WTC11 (cell line): Measurements from ENCODE around the gene SH3PXD2A. TPM values are rescaled to one million over a fixed set of nuclear protein-coding genes. Genes with fewer than 3 reads are reported as not detected.
A peak's percentile ranks its signal among the peaks of the same experiment; 100 is the strongest.

Experiments used
- ATAC-seq: fragments of 200-7000 bp; cut with Tn5 transposase; 2 replicates; pipeline ENCODE4 v1.10.0; 2021; ENCODE audit warnings: mild to moderate bottlenecking, moderate library complexity
- CTCF ChIA-PET: fragments of 300-600 bp; sonication (Branson Sonifier 250); formaldehyde crosslinking; loops from one replicate; lab custom pipeline; 2021; ENCODE audit warnings: antibody characterized with exemption; lab: Charles Lee
- POLR2A ChIA-PET: fragments of 350-600 bp; sonication (Branson Sonifier 250); formaldehyde crosslinking; loops from one replicate; lab custom pipeline; 2021; ENCODE audit warnings: antibody characterized with exemption; lab: Charles Lee
- DNase-seq: peaks from one replicate; pipeline ENCODE4 v3.0.0; 2021; ENCODE audit warnings: low spot score
- H3K27ac Mint-ChIP-seq: 2 replicates; pipeline ENCODE4 v1.8.0; 2021; ENCODE audit warnings: mixed read lengths
- H3K27me3 Mint-ChIP-seq: 2 replicates; pipeline ENCODE4 v1.8.0; 2021; ENCODE audit warnings: low read depth, mild to moderate bottlenecking, moderate library complexity, mixed read lengths
- H3K36me3 Mint-ChIP-seq: 2 replicates; pipeline ENCODE4 v1.8.0; 2021; ENCODE audit warnings: mixed read lengths
- H3K4me1 Mint-ChIP-seq: 2 replicates; pipeline ENCODE4 v1.8.0; 2022; ENCODE audit warnings: mixed read lengths
- H3K4me3 Mint-ChIP-seq: 2 replicates; pipeline ENCODE4 v1.8.0; 2021; ENCODE audit warnings: mild to moderate bottlenecking, moderate library complexity, mixed read lengths
- H3K9me3 Mint-ChIP-seq: 2 replicates; pipeline ENCODE4 v1.8.0; 2021; ENCODE audit warnings: mixed read lengths
- CBFB ChIP-seq: sonication (generic); formaldehyde crosslinking; IDR thresholded peaks from 2 replicates; pipeline ENCODE4 v1.8.1; 2022; ENCODE audit warnings: mild to moderate bottlenecking, low read depth, missing genetic modification reagents
- GTF2I ChIP-seq: fragments of 250-450 bp; sonication (Bioruptor Pico); conservative IDR thresholded peaks from 2 replicates; pipeline ENCODE4 v1.4.0; 2021; ENCODE audit warnings: mild to moderate bottlenecking
- ZBTB21 ChIP-seq: sonication (generic); formaldehyde crosslinking; IDR thresholded peaks from 2 replicates; pipeline ENCODE4 v1.8.1; 2023; ENCODE audit warnings: mild to moderate bottlenecking, missing genetic modification reagents, borderline replicate concordance
- ZNF423 ChIP-seq: fragments of 250-450 bp; sonication (Bioruptor Pico); IDR thresholded peaks from 2 replicates; pipeline ENCODE4 v2.1.2; 2022; ENCODE audit warnings: mild to moderate bottlenecking, moderate library complexity
- total RNA-seq: library from RNA; stranded (reverse); gene quantifications from 3 replicates; pipeline ENCODE4 v1.2.3, GENCODE V29; 2021
- TF ChIP-seq, protein P1 (sequence below): fragments of 250-450 bp; sonication (Bioruptor Pico); IDR thresholded peaks from 2 replicates; pipeline ENCODE4 v1.9.0; 2021; ENCODE audit warnings: mild to moderate bottlenecking, borderline replicate concordance
- TF ChIP-seq, protein P2 (sequence below): sonication (generic); formaldehyde crosslinking; IDR thresholded peaks from 2 replicates; pipeline ENCODE4 v1.8.0; 2023; ENCODE audit warnings: missing genetic modification reagents, mild to moderate bottlenecking, borderline replicate concordance
- TF ChIP-seq, protein P3 (sequence below): sonication (generic); formaldehyde crosslinking; IDR thresholded peaks from 2 replicates; pipeline ENCODE4 v1.8.1; 2023; ENCODE audit warnings: mild to moderate bottlenecking, missing genetic modification reagents, moderate library complexity
- TF ChIP-seq, protein P4 (sequence below): sonication (generic); formaldehyde crosslinking; IDR thresholded peaks from 2 replicates; pipeline ENCODE4 v1.8.1; 2022; ENCODE audit warnings: low read depth, missing genetic modification reagents, borderline replicate concordance
- TF ChIP-seq, protein P5 (sequence below): sonication (generic); formaldehyde crosslinking; IDR thresholded peaks from 2 replicates; pipeline ENCODE4 v1.8.1; 2023; ENCODE audit warnings: mild to moderate bottlenecking, missing genetic modification reagents, borderline replicate concordance
- TF ChIP-seq, protein P6 (sequence below): fragments of 250-450 bp; sonication (Bioruptor Pico); conservative IDR thresholded peaks from 2 replicates; pipeline ENCODE4 v1.9.0; 2021; ENCODE audit warnings: mild to moderate bottlenecking
- TF ChIP-seq, protein P7 (sequence below): sonication (generic); formaldehyde crosslinking; IDR thresholded peaks from 2 replicates; pipeline ENCODE4 v1.8.0; 2023; ENCODE audit warnings: missing genetic modification reagents
- TF ChIP-seq, protein P8 (sequence below): sonication (generic); formaldehyde crosslinking; conservative IDR thresholded peaks from 2 replicates; pipeline ENCODE4 v1.8.1; 2022; ENCODE audit warnings: mild to moderate bottlenecking, missing genetic modification reagents
- TF ChIP-seq, protein P9 (sequence below): sonication (generic); formaldehyde crosslinking; IDR thresholded peaks from 2 replicates; pipeline ENCODE4 v1.8.1; 2023; ENCODE audit warnings: mild to moderate bottlenecking, missing genetic modification reagents

SH3PXD2A gene
- total RNA-seq, 1 experiment from 2014 or later, result 15.7 TPM

DNA sequence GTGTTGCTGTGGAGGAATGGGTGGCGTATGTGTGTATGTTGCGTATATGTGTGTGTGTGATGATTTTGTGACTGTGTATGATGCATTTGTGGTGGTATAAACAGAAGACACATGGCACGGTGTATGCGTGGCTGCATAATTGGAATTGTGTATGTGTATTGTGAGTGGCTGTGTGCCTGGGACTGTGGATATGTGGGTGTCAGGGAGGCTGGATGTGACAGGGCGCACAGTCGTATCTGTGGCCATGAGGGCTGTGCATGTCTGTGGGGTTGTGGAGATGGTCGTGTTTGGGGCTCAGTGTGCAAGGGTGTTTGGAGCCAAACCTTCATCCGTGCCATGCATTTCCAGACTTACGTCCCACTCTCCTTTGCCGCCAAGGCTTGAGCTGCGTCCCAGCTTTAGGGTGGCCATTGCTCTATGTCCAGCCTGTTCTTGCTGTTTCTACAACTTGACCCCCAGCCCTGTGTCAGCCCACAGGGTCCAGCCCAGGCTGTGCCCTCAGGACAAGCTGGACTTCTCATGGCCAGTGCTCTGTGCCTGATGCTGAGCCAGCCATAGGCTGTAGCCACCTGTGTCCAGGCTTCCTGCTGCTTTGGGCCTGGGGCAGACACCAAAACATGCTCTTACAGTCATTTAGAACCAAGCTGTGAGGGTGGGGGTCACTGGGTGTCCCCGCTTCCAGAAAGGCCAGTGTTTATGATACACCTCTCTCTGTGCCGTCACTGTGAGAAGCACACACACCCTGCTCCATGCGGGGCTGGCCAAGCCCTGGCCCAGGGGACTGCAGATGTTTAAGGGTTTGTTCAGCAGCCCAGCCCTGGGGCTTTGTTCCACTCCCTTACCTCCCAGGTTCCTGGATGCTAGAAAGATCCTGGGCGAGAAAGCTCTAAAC is 234.2 kb downstream of the SH3PXD2A start (continued):
- TF ChIP-seq, protein P1, sequence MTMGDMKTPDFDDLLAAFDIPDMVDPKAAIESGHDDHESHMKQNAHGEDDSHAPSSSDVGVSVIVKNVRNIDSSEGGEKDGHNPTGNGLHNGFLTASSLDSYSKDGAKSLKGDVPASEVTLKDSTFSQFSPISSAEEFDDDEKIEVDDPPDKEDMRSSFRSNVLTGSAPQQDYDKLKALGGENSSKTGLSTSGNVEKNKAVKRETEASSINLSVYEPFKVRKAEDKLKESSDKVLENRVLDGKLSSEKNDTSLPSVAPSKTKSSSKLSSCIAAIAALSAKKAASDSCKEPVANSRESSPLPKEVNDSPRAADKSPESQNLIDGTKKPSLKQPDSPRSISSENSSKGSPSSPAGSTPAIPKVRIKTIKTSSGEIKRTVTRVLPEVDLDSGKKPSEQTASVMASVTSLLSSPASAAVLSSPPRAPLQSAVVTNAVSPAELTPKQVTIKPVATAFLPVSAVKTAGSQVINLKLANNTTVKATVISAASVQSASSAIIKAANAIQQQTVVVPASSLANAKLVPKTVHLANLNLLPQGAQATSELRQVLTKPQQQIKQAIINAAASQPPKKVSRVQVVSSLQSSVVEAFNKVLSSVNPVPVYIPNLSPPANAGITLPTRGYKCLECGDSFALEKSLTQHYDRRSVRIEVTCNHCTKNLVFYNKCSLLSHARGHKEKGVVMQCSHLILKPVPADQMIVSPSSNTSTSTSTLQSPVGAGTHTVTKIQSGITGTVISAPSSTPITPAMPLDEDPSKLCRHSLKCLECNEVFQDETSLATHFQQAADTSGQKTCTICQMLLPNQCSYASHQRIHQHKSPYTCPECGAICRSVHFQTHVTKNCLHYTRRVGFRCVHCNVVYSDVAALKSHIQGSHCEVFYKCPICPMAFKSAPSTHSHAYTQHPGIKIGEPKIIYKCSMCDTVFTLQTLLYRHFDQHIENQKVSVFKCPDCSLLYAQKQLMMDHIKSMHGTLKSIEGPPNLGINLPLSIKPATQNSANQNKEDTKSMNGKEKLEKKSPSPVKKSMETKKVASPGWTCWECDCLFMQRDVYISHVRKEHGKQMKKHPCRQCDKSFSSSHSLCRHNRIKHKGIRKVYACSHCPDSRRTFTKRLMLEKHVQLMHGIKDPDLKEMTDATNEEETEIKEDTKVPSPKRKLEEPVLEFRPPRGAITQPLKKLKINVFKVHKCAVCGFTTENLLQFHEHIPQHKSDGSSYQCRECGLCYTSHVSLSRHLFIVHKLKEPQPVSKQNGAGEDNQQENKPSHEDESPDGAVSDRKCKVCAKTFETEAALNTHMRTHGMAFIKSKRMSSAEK (CRISPR knock-in tag), result no peak
- TF ChIP-seq, protein P2, sequence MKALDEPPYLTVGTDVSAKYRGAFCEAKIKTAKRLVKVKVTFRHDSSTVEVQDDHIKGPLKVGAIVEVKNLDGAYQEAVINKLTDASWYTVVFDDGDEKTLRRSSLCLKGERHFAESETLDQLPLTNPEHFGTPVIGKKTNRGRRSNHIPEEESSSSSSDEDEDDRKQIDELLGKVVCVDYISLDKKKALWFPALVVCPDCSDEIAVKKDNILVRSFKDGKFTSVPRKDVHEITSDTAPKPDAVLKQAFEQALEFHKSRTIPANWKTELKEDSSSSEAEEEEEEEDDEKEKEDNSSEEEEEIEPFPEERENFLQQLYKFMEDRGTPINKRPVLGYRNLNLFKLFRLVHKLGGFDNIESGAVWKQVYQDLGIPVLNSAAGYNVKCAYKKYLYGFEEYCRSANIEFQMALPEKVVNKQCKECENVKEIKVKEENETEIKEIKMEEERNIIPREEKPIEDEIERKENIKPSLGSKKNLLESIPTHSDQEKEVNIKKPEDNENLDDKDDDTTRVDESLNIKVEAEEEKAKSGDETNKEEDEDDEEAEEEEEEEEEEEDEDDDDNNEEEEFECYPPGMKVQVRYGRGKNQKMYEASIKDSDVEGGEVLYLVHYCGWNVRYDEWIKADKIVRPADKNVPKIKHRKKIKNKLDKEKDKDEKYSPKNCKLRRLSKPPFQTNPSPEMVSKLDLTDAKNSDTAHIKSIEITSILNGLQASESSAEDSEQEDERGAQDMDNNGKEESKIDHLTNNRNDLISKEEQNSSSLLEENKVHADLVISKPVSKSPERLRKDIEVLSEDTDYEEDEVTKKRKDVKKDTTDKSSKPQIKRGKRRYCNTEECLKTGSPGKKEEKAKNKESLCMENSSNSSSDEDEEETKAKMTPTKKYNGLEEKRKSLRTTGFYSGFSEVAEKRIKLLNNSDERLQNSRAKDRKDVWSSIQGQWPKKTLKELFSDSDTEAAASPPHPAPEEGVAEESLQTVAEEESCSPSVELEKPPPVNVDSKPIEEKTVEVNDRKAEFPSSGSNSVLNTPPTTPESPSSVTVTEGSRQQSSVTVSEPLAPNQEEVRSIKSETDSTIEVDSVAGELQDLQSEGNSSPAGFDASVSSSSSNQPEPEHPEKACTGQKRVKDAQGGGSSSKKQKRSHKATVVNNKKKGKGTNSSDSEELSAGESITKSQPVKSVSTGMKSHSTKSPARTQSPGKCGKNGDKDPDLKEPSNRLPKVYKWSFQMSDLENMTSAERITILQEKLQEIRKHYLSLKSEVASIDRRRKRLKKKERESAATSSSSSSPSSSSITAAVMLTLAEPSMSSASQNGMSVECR, result no peak
- TF ChIP-seq, protein P3, sequence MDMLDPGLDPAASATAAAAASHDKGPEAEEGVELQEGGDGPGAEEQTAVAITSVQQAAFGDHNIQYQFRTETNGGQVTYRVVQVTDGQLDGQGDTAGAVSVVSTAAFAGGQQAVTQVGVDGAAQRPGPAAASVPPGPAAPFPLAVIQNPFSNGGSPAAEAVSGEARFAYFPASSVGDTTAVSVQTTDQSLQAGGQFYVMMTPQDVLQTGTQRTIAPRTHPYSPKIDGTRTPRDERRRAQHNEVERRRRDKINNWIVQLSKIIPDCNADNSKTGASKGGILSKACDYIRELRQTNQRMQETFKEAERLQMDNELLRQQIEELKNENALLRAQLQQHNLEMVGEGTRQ (CRISPR knock-in tag), result no peak
- TF ChIP-seq, protein P4, sequence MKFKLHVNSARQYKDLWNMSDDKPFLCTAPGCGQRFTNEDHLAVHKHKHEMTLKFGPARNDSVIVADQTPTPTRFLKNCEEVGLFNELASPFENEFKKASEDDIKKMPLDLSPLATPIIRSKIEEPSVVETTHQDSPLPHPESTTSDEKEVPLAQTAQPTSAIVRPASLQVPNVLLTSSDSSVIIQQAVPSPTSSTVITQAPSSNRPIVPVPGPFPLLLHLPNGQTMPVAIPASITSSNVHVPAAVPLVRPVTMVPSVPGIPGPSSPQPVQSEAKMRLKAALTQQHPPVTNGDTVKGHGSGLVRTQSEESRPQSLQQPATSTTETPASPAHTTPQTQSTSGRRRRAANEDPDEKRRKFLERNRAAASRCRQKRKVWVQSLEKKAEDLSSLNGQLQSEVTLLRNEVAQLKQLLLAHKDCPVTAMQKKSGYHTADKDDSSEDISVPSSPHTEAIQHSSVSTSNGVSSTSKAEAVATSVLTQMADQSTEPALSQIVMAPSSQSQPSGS (CRISPR knock-in tag), result no peak
- TF ChIP-seq, protein P5, sequence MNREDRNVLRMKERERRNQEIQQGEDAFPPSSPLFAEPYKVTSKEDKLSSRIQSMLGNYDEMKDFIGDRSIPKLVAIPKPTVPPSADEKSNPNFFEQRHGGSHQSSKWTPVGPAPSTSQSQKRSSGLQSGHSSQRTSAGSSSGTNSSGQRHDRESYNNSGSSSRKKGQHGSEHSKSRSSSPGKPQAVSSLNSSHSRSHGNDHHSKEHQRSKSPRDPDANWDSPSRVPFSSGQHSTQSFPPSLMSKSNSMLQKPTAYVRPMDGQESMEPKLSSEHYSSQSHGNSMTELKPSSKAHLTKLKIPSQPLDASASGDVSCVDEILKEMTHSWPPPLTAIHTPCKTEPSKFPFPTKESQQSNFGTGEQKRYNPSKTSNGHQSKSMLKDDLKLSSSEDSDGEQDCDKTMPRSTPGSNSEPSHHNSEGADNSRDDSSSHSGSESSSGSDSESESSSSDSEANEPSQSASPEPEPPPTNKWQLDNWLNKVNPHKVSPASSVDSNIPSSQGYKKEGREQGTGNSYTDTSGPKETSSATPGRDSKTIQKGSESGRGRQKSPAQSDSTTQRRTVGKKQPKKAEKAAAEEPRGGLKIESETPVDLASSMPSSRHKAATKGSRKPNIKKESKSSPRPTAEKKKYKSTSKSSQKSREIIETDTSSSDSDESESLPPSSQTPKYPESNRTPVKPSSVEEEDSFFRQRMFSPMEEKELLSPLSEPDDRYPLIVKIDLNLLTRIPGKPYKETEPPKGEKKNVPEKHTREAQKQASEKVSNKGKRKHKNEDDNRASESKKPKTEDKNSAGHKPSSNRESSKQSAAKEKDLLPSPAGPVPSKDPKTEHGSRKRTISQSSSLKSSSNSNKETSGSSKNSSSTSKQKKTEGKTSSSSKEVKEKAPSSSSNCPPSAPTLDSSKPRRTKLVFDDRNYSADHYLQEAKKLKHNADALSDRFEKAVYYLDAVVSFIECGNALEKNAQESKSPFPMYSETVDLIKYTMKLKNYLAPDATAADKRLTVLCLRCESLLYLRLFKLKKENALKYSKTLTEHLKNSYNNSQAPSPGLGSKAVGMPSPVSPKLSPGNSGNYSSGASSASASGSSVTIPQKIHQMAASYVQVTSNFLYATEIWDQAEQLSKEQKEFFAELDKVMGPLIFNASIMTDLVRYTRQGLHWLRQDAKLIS (CRISPR knock-in tag), result no peak

DNA sequence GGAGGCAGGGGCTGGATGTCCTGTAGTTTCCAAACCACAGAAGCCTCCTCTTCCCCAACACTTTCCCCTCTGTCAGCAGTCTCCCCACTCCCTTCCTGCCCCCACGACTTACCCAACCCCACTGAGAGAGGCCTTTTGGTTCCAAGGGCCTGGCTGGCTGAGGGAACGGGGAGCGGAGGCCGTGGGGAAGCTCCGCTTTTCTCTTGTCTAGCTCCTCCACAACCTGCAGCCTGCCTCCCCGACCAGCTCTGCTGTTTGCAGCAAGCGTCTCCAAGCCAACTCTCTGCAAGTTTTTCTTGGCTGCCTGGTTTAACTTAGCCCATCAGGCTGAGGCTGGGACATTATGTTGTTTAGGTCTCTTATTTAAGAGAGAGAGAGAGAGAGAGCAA is 235.0 kb downstream of the SH3PXD2A start:
- Mint-ChIP-seq H3K36me3 (no peaks in the 10 kb centered on the region), H3K4me3 (no peak overlapping the region), H3K4me1 (peaks cover 2% of the 10 kb centered on the region), H3K9me3 (no peaks in the 10 kb centered on the region), H3K27me3 (no peaks in the 10 kb centered on the region), H3K27ac (peak overlapping the region; percentile 55)
- no peak for DNase-seq
- CTCF ChIA-PET, result interaction anchor here (1.2 to 2.4 kb wide), 4 partner anchors 14 to 92 kb away, joined by 3 to 15 read pairs (median 7); no protein-coding TSS in a partner anchor
- POLR2A ChIA-PET, result no interaction called here
- no peak for ATAC-seq
- no peak for TF ChIP-seq CBFB (CRISPR knock-in tag)
- TF ChIP-seq, protein P6, sequence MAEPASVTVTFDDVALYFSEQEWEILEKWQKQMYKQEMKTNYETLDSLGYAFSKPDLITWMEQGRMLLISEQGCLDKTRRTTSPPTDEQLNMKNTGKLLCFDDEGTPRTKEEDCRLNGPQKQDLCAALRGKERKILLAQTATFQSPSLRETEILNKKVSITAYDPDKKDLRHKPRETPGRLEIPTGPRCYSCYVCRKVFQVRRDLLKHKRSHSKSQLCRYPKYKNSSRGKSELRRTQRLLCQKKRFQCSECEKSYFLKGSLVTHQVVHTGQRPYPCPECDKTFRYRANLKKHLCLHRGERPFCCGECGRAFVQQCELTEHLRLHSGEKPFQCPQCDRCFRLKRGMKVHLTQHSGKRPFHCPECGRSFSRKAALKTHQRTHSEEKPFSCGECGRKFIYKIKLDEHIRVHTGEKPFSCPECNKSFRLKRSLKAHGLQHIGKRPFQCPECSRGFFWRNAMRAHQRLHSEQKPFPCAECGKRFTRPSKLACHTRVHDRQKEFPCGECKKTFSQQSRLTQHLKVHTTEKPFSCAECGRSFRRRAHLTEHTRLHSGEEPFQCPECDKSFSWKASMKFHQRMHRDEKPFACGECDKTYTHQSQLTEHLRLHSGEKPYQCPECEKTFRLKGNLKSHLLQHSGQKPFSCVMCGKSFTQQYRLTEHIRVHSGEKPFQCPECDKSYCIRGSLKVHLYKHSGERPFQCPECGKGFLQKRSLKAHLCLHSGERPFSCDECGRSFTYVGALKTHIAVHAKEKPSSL, result no peak
- no peak for TF ChIP-seq ZNF423
- TF ChIP-seq, protein P7, sequence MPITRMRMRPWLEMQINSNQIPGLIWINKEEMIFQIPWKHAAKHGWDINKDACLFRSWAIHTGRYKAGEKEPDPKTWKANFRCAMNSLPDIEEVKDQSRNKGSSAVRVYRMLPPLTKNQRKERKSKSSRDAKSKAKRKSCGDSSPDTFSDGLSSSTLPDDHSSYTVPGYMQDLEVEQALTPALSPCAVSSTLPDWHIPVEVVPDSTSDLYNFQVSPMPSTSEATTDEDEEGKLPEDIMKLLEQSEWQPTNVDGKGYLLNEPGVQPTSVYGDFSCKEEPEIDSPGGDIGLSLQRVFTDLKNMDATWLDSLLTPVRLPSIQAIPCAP (CRISPR knock-in tag), result no peak
- TF ChIP-seq, protein P8, sequence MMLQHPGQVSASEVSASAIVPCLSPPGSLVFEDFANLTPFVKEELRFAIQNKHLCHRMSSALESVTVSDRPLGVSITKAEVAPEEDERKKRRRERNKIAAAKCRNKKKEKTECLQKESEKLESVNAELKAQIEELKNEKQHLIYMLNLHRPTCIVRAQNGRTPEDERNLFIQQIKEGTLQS (CRISPR knock-in tag), result no peak
- no peak for TF ChIP-seq ZBTB21 (CRISPR knock-in tag)
- TF ChIP-seq, protein P9, sequence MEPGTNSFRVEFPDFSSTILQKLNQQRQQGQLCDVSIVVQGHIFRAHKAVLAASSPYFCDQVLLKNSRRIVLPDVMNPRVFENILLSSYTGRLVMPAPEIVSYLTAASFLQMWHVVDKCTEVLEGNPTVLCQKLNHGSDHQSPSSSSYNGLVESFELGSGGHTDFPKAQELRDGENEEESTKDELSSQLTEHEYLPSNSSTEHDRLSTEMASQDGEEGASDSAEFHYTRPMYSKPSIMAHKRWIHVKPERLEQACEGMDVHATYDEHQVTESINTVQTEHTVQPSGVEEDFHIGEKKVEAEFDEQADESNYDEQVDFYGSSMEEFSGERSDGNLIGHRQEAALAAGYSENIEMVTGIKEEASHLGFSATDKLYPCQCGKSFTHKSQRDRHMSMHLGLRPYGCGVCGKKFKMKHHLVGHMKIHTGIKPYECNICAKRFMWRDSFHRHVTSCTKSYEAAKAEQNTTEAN (CRISPR knock-in tag), result no peak
- TF ChIP-seq GTF2I (CRISPR knock-in tag), result no peak
